GM19455 (cell line): ENCODE measurements around the gene SERHL2.
A peak's percentile ranks its signal among the peaks of the same experiment; 100 is the strongest.
"Not testable (repeated sequence)": the region's sequence is repeated elsewhere in the genome, so short reads cannot be mapped to it uniquely, and the experiment has no call there.

Source experiments
- ATAC-seq: cut with Tn5 transposase; IDR thresholded peaks from one replicate; pipeline ENCODE4 v1.9.1; 2021; ENCODE audit not compliant: unreplicated experiment

The SERHL2 gene, protein sequence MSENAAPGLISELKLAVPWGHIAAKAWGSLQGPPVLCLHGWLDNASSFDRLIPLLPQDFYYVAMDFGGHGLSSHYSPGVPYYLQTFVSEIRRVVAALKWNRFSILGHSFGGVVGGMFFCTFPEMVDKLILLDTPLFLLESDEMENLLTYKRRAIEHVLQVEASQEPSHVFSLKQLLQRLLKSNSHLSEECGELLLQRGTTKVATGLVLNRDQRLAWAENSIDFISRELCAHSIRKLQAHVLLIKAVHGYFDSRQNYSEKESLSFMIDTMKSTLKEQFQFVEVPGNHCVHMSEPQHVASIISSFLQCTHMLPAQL

DNA sequence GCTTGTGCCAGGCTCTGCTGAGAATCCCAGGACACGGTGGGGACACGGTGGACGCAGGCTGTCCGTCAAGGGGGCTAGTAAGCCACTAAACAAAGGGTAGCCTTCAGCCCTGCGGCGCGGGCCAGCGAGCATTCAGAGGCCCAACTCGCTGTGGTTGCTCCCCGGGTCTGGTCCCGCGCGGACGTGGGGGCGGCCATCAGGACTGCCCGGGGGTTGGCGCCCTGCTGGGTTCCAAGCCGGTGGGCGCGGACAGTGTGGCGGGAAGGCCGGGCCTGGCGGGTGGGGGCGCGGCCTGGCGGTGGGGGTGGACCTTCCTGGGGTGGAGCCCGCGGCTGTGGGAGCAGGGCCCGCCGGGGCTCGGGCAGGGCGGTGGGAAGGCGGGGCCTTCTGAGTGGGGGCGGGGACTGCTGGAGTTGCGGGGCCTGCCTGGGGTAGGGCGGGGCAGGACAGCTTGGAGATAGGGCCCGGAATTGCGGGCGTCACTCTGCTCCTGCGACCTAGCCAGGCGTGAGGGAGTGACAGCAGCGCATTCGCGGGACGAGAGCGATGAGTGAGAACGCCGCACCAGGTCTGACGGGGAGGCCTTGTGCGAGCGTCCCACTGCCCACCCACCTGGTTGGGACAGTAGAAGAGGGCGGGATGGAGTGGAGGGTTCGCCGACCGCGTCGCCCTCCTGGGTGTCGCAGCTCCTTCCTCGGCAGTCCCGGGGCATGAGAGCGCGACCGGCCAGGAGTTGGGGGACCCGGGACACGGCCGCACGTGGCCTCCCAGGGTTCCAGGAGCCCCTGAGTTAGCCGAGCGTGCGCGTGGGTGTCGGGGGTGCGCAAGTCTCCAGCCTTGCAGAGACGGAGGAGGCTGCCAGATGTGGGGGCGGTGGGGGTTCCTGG lies at the start of gene SERHL2:
SERHL2 (plus strand) TSS at position 482 of the 887 bp plus-strand sequence; CDS start at position 547, 65 bp downstream.
- ATAC-seq, result no peak

DNA sequence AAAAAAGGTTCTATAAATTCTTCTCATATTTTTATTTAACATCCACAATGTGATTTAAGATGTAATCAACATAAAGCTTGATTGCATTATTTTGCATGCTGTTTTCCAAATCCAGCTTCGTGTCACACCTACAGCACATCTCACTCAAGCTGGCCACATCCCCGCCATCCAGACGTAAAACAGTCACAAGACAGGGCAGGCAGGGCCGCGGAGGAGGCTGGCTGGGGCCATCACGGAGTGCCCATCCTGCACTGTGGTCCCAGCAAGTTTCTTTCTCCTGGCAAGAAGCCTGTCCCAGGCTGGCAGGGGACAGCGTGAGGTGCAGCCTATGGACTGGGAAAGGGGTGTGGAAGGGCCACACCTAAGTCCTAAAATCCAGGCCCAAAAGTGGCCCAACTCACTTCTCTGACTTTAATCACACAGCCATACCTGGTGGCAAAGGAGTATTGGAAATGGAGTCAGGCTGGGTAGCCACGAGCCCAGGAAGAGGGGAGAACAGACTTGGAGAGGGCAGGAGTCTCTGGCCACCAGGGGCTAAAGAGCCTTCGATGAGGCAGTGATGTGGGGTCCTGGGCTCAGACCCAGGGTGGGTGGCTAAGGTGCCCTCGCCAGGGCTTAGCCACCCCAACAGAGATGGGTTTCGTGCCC lies 45.3 kb upstream of the SERHL2 start:
- ATAC-seq, result not testable (repeated sequence)

DNA sequence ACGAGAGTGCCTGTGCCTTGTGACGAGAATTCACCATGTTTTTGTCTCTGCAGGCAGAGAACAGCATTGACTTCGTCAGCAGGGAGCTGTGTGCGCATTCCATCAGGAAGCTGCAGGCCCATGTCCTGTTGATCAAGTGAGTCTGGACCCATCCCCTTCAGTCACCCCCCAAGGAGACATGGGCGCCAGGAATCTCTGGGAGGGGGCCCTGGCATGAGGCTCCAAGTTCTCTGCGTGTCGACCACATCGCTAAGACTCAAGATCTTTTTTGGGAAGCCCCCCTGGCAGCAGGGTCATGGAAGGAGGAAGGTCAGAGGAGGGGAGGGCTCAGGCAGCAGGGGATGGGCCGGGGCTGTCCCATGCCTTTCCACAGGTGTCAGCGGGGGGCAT lies 44.8 kb upstream of the SERHL2 start:
- ATAC-seq, result not testable (repeated sequence)

DNA sequence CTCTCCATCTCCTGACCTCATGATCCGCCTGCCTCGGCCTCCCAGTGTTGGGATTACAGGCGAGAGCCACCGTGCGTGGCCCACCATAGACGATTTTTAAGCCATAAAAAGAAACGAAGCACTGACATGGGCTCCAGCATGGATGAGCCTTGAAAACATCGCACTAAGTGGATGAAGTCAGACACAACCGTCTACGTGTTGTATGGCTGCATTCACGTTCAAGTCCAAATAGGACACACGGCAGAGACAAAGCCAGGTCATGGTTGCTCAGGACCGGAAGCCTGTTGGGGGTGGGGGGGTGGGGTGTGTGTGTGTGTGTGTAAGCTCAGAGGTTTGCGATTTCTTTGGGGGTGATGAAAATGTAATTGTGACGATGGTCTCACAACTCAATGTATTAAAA lies 44.2 kb upstream of the SERHL2 start:
- no peak for ATAC-seq

DNA sequence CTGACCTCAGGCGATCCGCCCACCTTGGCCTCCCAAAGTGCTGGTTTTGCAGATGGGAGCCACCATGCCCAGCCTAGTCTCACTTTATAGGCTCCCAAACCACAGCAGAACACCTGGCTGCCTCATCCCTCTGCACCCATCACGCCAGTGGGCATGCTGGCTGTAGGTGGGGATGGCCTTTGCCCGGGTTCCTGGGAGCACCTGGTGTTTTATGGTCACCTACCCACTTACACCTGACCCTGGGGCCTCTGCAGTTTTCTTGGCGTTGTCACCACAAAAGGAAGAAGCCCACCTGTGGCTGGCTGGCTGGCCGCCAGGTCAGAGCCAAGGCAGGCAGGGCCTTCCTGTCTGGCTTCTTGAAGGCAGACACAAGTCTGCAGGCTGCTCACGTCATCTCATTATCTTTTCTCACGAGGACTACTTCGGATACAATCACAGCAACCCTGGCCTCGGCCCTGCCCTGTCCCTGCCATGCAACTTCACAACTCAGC lies 42.3 kb upstream of the SERHL2 start:
- ATAC-seq, result no peak

DNA sequence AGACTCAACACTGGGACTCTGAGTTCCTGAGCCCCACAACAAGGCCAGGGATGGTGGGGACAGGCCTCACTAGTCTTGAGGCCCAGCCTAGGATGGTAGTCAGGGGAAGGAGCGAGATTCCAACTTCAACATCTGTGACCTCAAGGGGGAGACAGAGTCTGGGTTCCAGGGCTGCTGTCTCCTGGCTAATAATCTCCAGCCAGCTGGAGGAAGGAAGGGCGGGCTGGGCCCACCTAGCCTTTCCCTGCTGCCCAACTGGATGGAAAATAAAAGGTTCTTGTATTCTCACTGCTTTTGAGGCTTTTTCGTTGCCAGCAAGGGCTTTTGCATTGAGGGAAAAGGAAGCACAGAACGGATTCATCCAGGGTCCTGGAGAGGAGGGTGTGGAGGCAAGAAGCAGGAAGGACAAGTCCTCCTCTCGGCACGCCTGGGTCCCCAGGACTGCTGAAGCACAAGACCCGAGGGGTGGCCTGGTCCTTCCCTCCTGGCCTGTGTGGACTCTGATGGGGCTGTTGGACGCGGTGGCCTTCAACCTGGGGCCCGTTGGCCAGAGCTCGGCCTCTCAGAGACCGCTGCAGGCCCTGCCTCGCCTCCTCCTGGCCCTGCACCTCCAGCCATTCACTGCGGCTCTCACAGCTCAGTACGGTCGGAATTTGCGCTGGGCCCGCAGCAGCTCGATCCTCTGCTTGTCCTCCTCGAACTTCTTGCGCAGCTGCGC lies 41.3 kb upstream of the SERHL2 start:
- ATAC-seq, result not testable (repeated sequence)

DNA sequence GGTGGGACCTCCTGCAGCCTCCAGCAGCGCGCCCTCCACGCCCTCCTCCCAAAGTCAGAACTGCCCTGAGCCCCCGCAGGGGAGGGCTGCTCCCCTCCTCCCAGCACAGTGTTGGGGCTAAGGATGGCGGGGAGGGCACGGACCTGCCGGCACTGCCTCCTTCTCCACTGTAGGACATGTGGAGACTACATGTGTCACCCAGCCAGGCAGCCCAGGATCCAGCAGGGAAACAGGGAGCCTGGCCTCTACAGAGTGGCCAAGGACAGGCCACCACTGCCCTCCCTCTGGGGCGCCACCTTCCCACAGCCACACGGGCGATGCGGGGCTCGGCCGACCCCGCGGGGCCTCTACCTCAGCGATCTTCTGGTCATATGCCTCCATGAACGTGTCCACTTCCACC lies 39.4 kb upstream of the SERHL2 start:
- ATAC-seq, result not testable (repeated sequence)

DNA sequence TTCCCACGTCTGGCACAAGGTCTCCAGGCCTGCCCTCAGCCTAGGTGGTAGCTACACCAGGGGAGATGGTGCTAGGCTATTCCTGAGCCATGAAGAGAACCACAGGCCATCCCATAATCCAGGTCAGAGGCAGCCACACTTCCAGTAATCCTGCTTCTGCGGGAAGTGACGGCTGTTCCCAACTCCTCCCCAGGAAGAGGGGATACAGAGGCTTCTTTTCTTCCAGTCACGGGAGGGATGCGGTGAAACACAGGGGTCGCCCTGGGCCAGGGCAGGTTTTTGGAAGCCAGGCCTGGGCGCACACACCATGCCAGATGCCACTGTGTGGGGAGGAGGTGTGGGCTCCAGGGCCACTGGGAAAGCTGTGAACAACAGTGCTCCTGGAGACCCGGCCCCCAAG lies 38.5 kb upstream of the SERHL2 start:
- not testable (repeated sequence) for ATAC-seq

DNA sequence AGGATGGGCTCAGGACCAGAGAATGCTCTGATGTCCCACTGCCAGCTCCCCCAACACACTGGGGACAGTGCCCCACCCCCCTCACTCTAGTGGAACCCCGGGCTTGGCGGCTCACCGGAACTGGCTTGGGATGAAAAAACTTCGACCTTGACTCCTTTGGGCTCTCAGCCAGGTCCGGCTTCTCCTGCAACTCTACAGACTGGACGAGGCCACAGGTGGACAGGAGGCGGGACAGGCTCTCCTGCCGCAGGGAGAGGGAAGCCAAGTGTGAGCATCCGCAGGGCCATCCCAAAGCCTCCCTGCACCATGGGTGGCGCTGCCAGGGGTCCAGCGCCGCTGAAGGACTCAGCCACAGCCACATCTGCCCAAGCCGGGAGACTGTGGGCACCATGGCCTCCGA lies 37.9 kb upstream of the SERHL2 start:
- ATAC-seq, result no peak

DNA sequence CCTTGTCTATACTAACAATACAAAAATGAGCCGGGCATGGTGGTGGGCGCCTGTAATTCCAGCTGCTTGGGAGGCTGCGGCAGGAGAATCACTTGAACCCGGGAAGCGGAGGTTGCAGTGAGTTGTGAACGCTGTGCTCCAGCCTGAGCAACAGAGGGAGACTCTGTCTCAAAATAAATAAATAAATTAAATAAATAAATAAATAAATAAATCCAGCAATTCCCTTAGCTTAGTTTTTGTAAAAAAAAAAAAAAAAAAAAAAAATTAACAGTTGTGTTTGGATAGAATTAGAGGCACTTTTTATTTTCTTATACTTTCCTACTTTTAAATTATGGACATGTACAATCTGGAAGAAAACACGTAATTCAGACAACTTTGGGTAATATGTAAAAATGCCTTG lies 36.7 kb upstream of the SERHL2 start:
- ATAC-seq, result not testable (repeated sequence)

DNA sequence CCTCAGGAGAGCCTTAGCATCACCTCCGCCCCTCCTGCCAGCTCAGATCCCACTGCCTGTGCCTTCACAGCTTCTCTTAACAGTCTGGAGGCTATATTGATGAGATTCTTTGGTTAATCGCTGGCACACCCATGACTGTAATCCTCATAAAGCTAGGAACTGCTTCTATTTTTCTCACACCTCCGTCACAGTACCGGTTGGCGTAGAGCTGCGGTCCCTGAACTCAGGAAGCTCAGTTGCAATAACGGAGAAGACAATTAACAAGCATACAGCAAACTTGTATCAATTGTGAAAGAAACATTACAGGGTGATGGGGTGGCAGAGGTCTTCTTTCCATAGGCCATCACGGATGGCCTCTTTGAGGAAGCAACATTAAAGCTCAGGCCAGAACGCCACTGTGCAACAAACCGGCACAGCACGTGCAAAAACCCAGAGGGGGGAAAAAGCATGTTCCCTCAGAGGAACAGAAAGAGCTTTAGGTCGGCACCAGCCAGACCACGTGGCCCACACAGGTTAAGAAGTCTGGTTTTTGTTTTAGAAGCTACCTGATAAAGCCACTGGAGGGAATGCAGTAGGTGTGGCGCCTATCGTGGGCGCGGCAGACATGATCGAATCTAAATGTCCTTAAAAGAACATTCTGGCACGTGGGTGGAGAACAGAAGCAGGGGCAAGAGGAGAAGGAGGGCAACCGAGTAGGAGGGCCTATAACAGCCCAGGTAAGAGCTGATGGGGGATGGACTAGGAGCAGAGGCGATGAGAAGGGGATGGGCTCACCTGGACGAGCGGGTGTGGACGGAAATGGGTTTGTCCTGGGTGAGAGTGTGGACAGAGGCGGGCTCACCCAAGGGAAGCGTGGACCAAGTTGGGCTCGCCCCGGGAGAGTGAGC lies 34.9 kb upstream of the SERHL2 start:
- peak; percentile 24 for ATAC-seq

DNA sequence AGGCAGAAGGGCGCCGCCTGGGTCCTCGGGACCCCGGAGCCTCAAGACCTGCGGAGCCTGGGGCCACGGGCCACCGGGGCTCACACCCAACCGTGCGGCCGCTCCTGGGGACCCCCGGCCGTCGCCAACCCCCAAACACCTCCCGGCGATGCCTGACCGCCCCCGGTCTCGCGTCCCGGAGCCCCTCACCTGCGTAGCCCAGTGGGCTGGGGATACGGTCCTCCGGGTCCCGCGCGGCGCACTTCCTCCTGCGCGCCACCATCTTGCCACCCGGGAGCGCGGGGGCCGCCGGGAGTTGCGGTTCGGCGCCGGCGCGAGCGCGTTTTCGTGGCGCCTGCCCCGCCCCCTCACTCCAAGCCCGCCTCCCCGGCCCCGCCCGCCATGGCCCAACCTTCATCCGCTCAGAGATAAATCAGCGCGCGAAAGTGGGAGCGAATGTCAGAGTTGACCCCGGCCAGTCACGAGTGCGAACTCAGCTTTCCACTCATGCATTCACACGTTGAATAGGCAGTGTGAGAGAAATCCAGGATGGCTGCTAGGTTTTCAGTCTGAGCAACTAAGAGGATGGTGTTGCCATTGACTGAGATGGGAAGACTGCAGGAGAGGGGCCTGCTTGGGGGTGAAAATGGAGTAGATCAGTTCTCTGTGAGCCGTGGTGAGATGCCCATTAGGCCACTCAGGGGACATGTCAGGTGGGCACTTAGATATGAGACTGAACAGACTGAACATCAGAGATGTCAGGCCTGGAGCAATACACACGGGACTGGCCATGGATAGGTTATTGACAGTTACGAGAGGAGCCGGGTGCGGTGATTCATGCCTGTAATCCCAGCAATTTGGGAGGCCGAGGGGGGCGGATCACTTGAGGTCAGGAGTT lies 34.0 kb upstream of the SERHL2 start, which contains the start of gene RRP7A:
RRP7A (minus strand) TSS at position 272 of the 877 bp plus-strand sequence; CDS start at position 262, 10 bp downstream.
- ATAC-seq, result peak; percentile 58

DNA sequence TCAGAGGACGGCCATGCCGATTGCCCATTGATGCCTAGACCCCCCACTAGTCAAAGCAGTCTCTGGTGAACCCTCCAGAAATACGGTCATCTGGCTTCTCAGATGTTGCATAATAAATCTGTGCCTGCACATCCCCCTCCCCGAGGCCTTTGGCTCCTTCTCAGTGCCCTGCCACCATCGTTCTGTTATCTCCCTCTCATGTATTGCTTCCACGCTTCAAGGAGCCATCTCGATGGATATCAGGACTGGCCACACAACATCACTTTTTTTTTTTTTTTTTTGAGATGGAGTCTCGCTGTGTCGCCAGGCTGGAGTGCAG lies 32.6 kb upstream of the SERHL2 start:
- no peak for ATAC-seq

DNA sequence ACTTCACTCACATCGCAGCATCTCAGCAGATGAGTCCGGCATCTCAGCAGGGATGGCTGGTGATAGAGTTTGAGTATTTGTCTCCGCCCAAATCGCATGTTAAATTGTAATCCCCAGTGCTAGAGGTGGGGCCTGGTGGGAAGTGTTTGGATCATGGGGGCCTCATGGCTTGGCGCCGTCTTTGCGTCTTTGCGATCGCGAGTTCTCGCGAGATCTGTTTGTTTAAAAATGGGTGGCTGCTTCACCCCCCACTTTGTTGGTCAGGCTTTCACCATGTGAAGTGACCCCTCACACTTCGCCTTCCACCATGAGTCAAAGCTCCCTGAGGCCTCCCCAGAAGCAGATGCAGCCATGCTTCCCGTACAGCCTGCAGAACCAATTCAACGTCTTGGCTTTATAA lies 31.2 kb upstream of the SERHL2 start:
- no peak for ATAC-seq

DNA sequence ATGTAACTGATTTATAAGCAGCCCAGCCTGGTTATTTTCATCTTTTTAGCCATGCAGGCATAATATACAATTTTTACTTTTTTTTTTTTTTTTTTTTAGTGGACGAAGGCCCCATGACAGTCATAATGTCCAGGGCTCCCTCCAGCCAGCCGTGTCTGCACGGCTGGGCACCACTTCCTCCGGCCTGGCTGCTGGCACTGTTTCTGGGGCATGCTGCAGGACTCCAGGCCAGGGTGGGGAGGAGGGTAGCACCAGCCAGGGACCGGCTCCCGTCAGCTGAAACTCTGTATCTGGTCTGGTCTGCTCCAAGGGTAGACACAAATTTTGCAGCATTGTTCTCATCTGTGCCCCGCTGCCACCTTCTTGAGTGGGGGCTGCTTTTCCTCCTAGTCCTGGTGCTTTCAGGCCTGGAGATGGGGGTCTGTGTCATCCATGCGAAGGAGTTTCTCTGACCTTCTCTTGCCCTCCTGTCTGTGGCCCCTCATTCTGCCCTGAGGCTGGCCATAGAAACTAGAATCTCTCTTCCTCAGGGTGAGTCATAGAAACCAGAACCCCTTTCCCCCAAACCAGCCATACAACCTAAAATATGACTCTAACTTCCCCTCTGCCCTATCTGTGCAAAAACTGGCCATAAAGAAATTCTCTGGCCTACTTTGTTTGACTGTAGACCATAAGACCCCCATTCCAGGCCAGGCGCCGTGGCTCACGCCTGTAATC lies 25.0 kb upstream of the SERHL2 start:
- no peak for ATAC-seq

DNA sequence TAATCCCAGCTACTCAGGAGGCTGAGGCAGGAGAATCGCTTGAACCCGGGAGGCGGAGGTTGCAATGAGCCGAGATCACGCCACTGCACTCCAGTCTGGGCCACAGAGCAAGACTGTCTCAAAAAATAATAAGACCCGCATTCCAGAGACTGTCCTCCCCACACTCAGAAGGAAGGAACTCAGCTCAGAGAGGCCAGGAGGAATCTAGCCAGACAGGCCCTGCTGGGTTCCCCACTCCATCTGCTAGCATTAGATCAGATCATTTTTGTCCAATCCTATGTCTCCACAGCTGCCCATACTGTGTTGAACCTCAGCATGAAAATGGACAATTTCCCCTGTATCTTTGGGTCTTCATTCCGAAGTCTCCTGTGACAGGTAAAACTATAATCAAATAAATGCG lies 24.3 kb upstream of the SERHL2 start:
- not testable (repeated sequence) for ATAC-seq

DNA sequence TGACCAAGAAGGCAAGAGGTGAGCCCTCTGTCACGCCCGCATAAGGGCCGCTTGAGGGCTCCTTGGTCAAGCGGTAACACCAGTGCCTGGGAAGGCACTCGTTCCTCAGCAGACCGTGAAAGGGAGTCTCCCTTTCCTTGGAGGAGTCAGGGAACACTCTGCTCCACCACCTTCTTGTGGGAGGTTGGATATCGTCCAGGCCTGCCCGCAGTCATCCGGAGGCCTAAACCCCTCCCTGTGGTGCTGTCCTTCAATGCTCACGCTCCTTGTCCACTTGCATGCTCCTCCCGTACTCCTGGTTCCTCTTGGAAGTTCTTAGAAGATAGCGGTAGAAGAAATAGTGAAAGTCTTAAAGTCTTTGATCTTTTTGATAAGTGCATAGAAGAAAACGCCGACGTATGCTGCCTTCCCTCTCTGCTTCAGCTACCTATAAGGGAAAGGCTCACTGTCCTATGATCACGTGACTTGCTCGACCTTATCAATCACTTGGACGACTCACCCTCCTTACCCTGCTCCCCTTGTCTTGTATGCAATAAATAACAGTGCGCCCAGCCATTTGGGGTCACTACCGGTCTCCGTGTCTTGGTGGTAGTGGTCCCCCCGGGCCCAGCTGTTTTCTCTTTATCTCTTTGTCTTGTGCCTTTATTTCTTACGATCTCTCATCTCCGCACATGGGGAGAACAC lies 22.2 kb upstream of the SERHL2 start:
- ATAC-seq, result not testable (repeated sequence)

DNA sequence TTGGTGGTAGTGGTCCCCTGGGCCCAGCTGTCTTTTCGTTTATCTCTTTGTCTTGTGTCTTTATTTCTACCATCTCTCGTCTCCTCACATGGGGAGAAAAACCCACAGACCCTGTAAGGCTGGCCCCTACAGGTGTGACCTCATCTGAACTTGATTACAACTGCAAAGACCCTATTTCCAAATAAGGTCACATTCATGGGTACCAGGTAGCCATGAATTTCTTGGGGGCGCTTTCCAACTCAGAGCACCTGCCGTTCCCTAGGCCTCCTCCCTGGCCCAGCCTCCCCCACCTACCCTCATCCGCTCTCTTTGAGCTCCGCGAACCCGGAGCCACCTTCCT lies 20.1 kb upstream of the SERHL2 start:
- no peak for ATAC-seq
